Activated T-helper 1 cell treated with anti-CD3 and anti-CD28 coated beads, Interleukin-12 subunit alpha, Interleukin-12 subunit beta, Interleukin-2, Interleukin-4 antibody, amounts not matched to agents 30 ng/mL and 10 ng/mL and 1 ng/mL, durations not matched to agents 14 hours and 24 hours and 36 hours (primary cell): Measurements from ENCODE around the gene PRAMEF13. TPM values are rescaled to one million over a fixed set of nuclear protein-coding genes. Genes with fewer than 3 reads are reported as not detected.
"Not testable (repeated sequence)": the region's sequence is repeated elsewhere in the genome, so short reads cannot be mapped to it uniquely, and the experiment has no call there.

ENCODE experiments used
- DNase-seq: peaks from one replicate; pipeline ENCODE4 v3.0.0; 2021; ENCODE audit warnings: low spot score
- H3K27ac Mint-ChIP-seq: one replicate; pipeline ENCODE4 v1.8.0; 2021; ENCODE audit warnings: mild to moderate bottlenecking, mixed read lengths
- H3K27me3 Mint-ChIP-seq: one replicate; pipeline ENCODE4 v1.8.0; 2022; ENCODE audit warnings: mild to moderate bottlenecking, moderate library complexity, mixed read lengths; ENCODE audit not compliant: insufficient read depth
- H3K36me3 Mint-ChIP-seq: one replicate; pipeline ENCODE4 v1.8.0; 2021; ENCODE audit warnings: low read depth, mixed read lengths
- H3K4me1 Mint-ChIP-seq: one replicate; pipeline ENCODE4 v1.8.0; 2021; ENCODE audit warnings: low read depth, mixed read lengths
- H3K4me3 Mint-ChIP-seq: one replicate; pipeline ENCODE4 v1.8.0; 2021; ENCODE audit warnings: mild to moderate bottlenecking, moderate library complexity, mixed read lengths
- H3K9me3 Mint-ChIP-seq: one replicate; pipeline ENCODE4 v1.8.0; 2021; ENCODE audit warnings: mixed read lengths
- intact Hi-C: fragments of 100-400 bp; cut with micrococcal nuclease; formaldehyde crosslinking; loops from one replicate; pipeline ENCODE4 v1.15.1; 2024
- total RNA-seq: library from RNA; stranded (reverse); gene quantifications from 2 replicates; pipeline ENCODE4 v1.2.3, GENCODE V29; 2022

The PRAMEF13 gene, protein sequence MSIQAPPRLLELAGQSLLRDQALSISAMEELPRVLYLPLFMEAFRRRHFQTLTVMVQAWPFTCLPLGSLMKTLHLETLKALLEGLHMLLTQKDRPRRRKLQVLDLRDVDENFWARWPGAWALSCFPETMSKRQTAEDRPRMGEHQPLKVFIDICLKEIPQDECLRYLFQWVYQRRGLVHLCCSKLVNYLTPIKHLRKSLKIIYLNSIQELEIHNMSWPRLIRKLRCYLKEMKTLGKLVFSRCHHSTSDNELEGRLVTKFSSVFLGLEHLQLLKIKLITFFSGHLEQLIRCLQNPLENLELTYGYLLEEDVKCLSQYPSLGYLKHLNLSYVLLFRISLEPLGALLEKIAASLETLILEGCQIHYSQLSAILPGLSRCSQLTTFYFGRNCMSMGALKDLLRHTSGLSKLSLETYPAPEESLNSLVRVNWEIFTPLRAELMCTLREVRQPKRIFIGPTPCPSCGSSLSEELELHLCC
- total RNA-seq = not detected in 2 replicates

DNA sequence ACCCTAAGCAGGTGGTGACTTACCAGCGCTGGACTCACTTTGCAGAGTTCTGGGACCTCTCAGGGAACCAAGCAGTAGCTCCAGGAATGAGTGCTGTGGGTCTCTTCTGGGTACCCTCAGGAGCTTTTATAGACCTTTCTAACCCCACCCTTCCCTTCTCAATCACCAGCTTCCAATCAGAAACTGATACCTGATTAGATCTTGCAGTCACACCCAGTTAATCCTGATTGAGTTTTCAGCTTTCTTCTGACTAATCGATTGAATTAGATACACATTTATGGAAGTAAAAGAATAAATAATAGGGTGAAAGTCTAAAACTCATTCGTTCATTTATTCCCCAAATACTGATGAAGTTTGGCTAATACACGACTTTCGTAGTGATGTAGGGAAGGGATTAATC, at the start of gene PRAMEF13:
Gene PRAMEF13, minus strand, starts transcription at position 101 of the 400 bp plus-strand sequence. CDS start 1,820 bp downstream, outside the sequence.
- H3K4me1 Mint-ChIP-seq, intact Hi-C loops, H3K27me3 Mint-ChIP-seq, DNase-seq, H3K36me3 Mint-ChIP-seq, H3K4me3 Mint-ChIP-seq, H3K9me3 Mint-ChIP-seq, H3K27ac Mint-ChIP-seq: not testable (repeated sequence)

DNA sequence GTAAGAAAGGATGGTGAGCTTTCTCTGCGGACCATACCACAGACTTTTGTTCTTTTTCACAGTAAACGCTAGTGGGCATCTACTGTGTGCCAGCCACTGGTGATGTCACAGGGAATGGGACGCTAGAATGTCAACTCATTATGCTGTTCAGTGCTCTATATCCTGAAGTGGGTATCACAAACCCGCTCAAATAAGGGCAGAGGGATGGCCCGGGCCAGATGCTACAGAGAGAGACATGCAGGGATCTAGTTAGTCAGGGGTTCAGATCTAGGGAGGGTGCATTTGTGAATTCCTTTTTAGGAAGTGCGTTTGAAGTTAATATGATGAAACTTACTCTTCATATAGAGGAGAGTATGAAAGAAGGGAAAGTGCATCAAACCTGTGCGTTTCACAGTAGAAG, 45.9 kb upstream of the PRAMEF13 start:
- H3K4me1 Mint-ChIP-seq, H3K27me3 Mint-ChIP-seq: not testable (repeated sequence)

DNA sequence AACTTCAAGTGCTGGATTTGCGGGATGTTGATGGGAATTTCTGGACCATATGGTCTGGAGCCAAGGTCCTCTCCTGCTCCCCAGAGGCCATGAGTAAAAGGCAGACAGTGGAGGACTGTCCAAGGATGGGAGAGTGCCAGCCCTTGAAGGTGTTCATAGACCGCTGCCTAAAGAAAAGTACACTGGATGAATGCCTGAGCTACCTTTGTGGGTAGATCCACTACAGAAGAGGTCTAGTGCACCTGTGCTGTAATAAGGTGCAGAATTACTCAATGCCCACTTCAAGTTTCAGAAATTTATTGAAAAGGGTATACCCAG, 45.3 kb upstream of the PRAMEF13 start:
- H3K4me3 Mint-ChIP-seq, H3K27me3 Mint-ChIP-seq, H3K9me3 Mint-ChIP-seq, H3K27ac Mint-ChIP-seq, intact Hi-C loops, H3K4me1 Mint-ChIP-seq, H3K36me3 Mint-ChIP-seq, DNase-seq: not testable (repeated sequence)

More for the DNA sequence above, 45.9 kb upstream of the PRAMEF13 start:
- H3K36me3 Mint-ChIP-seq, H3K9me3 Mint-ChIP-seq, intact Hi-C loops, DNase-seq, H3K27ac Mint-ChIP-seq, H3K4me3 Mint-ChIP-seq: not testable (repeated sequence)

DNA sequence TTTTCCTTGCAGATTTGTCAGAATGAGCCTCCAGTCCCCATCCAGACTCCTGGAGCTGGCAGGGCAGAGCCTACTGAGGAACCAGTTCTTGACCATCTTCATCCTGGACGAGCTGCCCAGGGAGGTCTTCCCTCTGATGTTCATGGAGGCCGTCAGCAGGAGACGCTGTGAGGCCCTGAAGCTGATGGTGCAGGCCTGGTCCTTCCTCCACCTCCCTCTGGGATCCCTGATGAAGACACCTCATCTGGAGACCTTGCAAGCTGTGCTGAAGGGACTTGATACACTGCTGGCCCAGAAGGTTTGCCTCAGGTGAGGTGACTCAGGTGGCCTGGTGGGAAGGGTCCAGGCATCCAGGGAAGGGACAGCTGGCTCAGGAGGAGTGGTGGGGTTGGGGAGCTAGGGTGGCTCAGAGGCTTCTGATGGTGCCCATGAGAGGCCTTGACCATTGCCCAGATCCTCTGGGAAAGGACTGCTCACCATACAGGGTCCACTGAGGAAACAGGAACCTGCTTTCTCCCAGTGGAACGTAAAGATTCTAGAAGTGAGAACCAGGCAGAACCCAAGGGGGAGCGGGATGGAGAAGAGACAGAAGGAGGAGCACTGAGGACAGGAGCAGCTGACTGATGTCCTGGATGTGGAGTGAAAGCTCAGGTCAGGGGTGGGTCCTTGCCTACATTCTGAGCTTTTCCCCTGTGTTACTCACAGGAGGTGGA, 44.8 kb upstream of the PRAMEF13 start:
- H3K4me3 Mint-ChIP-seq, intact Hi-C loops, H3K27ac Mint-ChIP-seq: not testable (repeated sequence)

DNA sequence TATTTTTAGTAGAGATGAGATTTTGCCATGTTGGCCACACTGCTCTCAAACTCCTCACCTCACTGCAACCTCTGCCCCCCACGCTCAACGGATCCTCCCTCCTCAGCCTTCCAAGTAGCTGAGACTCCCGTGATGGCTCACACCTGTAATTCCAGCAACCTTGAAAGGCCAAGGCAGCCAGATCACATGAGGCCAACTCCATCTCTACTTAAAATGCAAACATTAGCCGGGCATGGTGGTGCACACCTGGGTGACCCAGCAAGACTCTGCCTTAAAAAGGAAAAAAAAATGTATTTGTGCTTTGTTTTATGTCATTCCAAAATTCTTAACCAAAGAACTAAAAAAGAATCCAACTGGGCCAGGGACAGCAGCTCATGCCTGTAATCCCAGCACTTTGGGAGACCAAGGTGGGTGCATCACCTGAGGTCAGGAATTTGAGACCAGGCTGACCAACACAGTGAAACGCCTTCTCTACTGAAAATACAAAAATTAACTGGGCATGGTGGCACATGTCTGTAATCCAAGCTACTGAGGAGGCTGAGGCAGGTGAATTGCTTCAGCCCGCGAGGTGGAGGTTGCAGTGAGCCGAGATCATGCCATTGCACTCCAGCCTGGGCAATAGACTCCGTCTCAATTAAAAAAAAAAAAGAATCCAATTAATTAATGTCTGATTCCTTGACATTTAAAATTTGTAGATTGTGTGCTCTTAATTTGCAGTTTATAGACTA, 42.5 kb upstream of the PRAMEF13 start:
- H3K27ac Mint-ChIP-seq, H3K4me1 Mint-ChIP-seq, intact Hi-C loops, H3K9me3 Mint-ChIP-seq, DNase-seq, H3K27me3 Mint-ChIP-seq, H3K36me3 Mint-ChIP-seq, H3K4me3 Mint-ChIP-seq: not testable (repeated sequence)

More for the DNA sequence above, 44.8 kb upstream of the PRAMEF13 start:
- H3K4me1 Mint-ChIP-seq, DNase-seq, H3K9me3 Mint-ChIP-seq, H3K36me3 Mint-ChIP-seq, H3K27me3 Mint-ChIP-seq: not testable (repeated sequence)

DNA sequence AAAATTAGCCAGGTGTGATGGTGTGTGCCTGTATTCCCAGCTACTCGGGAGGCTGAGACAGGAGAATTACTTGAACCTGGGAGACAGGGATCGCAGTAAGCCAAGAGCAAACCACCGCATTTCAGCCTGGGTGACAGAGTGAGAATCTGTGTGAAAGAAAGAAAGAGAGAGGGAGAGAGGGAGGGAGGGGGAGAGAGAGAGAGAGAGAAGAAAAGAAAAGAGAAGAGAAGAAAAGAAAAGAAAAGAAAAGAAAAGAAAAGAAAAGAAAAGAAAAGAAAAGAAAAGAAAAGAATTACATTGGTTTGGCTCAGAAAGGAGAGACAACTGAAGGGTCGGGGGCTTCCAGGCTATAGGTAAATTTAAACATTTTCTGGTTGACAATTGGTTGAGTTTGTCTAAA, 38.4 kb upstream of the PRAMEF13 start:
- H3K9me3 Mint-ChIP-seq, DNase-seq, H3K4me1 Mint-ChIP-seq, H3K27me3 Mint-ChIP-seq, H3K36me3 Mint-ChIP-seq, intact Hi-C loops, H3K4me3 Mint-ChIP-seq, H3K27ac Mint-ChIP-seq: not testable (repeated sequence)

DNA sequence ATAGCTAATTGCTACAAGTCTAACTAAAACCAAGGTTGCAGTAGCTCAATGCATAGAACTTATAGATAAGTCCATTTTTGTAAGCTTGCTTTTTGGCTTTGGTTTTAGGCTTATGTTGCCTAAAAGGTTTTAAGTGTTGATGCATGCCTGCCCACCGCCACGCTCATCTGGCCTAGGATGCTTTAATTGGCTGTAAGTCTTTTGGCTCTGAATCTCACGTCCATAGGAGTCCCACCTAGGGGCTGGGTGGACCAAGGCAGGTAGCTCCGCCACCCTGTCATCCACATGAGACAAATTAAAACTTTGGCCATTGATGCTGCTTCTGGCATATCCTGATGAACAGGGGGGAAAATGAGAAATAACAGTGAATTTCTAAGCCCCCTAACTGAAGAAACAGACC, 36.4 kb upstream of the PRAMEF13 start:
- H3K27ac Mint-ChIP-seq, H3K36me3 Mint-ChIP-seq, H3K4me1 Mint-ChIP-seq, H3K27me3 Mint-ChIP-seq, H3K9me3 Mint-ChIP-seq, H3K4me3 Mint-ChIP-seq, DNase-seq, intact Hi-C loops: not testable (repeated sequence)

DNA sequence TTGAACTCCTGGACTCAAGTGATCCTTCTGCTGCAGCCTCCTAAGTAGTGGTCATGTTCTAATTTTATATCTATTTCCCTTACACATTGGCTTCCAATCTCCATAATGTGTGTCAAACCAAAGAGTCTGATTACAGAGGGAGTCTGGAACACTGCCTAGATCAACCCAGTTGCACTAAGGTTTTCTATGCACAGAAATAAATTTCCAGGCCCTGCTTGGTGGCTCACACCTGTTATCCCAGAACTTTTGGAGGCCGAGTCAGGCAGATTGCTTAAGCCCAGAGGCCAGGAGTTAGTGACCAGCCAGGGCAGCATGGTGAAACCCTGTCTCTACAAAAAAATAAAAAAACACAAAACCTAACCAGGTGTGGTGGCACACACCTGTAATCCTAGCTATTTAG, 32.8 kb upstream of the PRAMEF13 start:
- H3K9me3 Mint-ChIP-seq, H3K27ac Mint-ChIP-seq, H3K4me1 Mint-ChIP-seq, H3K4me3 Mint-ChIP-seq, H3K27me3 Mint-ChIP-seq, DNase-seq, H3K36me3 Mint-ChIP-seq, intact Hi-C loops: not testable (repeated sequence)

DNA sequence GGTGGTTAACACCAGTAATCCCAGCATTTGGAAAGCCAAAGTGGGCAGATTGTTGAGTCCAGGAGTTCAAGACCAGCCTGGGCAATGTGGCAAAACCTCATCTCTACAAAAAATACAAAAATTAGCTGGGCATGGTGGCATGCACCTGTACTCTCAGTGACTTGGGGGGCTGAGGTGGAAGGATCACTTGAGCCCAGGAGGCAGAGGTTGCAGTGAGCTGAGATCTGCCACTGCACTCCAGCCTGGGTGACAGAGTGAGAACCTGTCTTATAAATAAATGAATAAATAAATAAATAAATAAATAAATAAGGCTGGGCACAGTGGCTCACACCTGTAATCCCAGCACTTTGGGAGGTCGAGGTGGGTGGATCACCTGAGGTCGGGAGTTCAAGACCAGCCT, 30.8 kb upstream of the PRAMEF13 start:
- H3K4me3 Mint-ChIP-seq, H3K4me1 Mint-ChIP-seq, H3K27ac Mint-ChIP-seq, H3K9me3 Mint-ChIP-seq, intact Hi-C loops, H3K36me3 Mint-ChIP-seq, H3K27me3 Mint-ChIP-seq, DNase-seq: not testable (repeated sequence)

DNA sequence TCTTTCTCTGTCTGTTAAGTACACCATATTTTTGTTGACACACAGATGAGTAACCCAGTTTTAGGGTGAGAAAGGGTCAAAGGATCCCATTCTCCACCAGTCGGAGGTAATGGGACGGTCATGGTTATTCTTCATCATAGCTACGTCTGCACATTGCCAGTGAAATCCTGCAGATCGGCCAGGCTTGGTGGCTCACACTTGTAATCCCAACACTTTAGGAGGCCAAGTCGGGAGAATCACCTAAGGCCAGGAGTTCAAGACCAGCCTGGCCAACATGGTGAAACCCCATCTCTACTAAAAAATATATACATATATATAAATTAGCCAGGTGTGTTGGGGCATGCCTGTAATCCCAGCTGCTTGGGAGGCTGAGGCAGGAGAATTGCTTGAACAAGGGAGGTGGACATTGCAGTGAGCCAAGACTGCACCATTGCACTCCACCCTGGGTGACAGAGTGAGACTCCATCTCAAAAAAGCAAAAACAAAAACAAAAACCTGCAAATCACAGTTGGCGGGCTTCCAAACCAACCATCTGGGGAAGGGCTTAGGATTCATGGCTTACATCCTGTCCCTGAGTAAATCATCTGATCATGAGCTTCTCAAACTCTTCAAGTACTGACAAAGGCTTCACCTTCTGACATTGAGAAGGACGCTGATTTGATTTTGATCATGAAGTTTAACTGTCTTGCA, 30.0 kb upstream of the PRAMEF13 start:
- H3K4me1 Mint-ChIP-seq, H3K4me3 Mint-ChIP-seq, H3K36me3 Mint-ChIP-seq, H3K27me3 Mint-ChIP-seq, intact Hi-C loops, H3K27ac Mint-ChIP-seq, H3K9me3 Mint-ChIP-seq, DNase-seq: not testable (repeated sequence)

DNA sequence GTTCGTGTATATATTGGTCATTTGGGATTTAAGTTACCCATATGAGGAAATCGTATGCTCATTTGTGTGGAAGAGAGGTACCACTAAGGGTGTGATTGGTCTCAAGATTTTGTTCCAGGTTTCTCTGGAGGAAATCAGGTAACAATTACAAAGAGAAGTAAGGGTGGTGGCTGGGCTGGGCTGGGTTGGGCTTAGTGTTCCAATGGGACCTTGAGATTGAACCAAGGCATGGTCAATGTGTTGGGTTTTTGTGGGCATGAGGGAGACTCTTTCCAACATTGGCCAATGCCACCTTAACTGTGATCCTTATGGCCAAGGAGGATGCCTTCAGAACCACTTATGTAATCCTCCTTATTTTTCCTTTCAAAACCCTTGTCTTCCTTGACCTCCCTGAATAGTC, 29.4 kb upstream of the PRAMEF13 start:
- DNase-seq, H3K4me1 Mint-ChIP-seq, H3K9me3 Mint-ChIP-seq, H3K4me3 Mint-ChIP-seq, H3K27ac Mint-ChIP-seq, H3K27me3 Mint-ChIP-seq, intact Hi-C loops, H3K36me3 Mint-ChIP-seq: not testable (repeated sequence)

DNA sequence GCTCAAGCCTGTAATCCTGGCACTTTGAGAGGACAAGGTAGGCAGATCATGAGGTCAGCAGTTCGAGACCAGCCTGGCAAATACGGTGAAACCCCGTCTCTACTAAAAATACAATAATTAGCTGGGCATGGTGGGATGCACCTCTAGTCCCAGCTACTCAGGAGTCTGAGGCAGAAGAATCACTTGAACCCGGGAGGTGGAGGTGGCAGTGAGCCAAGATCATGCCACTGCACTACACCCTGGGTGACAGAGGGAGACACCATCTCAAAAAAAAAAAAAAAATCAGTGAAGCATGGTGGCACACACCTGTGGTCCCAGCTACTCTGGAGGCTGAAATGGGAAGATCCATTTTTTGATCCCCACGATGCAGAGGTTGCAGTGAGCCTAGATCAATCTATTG, 28.9 kb upstream of the PRAMEF13 start:
- H3K27me3 Mint-ChIP-seq, H3K36me3 Mint-ChIP-seq, H3K27ac Mint-ChIP-seq, H3K9me3 Mint-ChIP-seq, DNase-seq, H3K4me3 Mint-ChIP-seq, intact Hi-C loops, H3K4me1 Mint-ChIP-seq: not testable (repeated sequence)
